K562 (cell line): Measurements from ENCODE around the gene MUC3A. TPM values are rescaled to one million over a fixed set of nuclear protein-coding genes. Genes with fewer than 3 reads are reported as not detected.

Source experiments
- EGR1 ChIP-seq: fragments of 450-650 bp; conservative IDR thresholded peaks from 2 replicates; pipeline ENCODE4 v1.6.1; 2017; ENCODE audit warnings: mild to moderate bottlenecking
- HMGN3 ChIP-seq: IDR thresholded peaks from 2 replicates; pipeline ENCODE4 v1.6.1; 2011; ENCODE audit warnings: borderline replicate concordance, low read depth, mild to moderate bottlenecking, mixed read lengths, low read length; ENCODE audit not compliant: insufficient read length; ENCODE audit errors: extremely low read depth
- MBD2 ChIP-seq: sonication (generic); IDR thresholded peaks from 2 replicates; pipeline ENCODE4 v1.6.1; 2016; ENCODE audit warnings: low read depth, borderline replicate concordance
- NR1H2 ChIP-seq: sonication (generic); formaldehyde crosslinking; IDR thresholded peaks from 2 replicates; pipeline ENCODE4 v1.4.0; 2020; ENCODE audit warnings: mild to moderate bottlenecking, missing genetic modification reagents
- RBM25 ChIP-seq: fragments of 200-400 bp; formaldehyde crosslinking; IDR thresholded peaks from 2 replicates; pipeline ENCODE4 v1.6.1; 2018; ENCODE audit warnings: low read length, low read depth, moderate library complexity; ENCODE audit not compliant: severe bottlenecking
- RBM34 ChIP-seq: fragments of 200-400 bp; formaldehyde crosslinking; IDR thresholded peaks from 2 replicates; pipeline ENCODE4 v1.6.1; 2018; ENCODE audit warnings: low read length, borderline replicate concordance; ENCODE audit not compliant: insufficient read depth
- RBM39 ChIP-seq: fragments of 200-400 bp; formaldehyde crosslinking; optimal IDR thresholded peaks from 2 replicates; pipeline ENCODE3; 2018; ENCODE audit warnings: low read depth, low read length
- SIN3A ChIP-seq, 2 experiments: fragments of 150-350 bp in 1 of 2; IDR thresholded peaks; 2 replicates each; pipeline ENCODE4 v1.6.1; 2011 to 2016; ENCODE audit warnings: borderline replicate concordance in 2 of 2, low read depth in 2 of 2, low read length in 2 of 2, mild to moderate bottlenecking in 2 of 2, moderate library complexity in 2 of 2; ENCODE audit not compliant: control insufficient read depth in 1 of 2
- STAG1 ChIP-seq: sonication (generic); formaldehyde crosslinking; IDR thresholded peaks from 2 replicates; pipeline ENCODE4 v1.5.0; 2020; ENCODE audit warnings: missing genetic modification reagents, borderline replicate concordance
- TCF3 ChIP-seq: sonication (generic); formaldehyde crosslinking; IDR thresholded peaks from 2 replicates; pipeline ENCODE4 v1.4.0; 2020; ENCODE audit warnings: mild to moderate bottlenecking, missing genetic modification reagents
- ZC3H4 ChIP-seq: sonication (generic); formaldehyde crosslinking; IDR thresholded peaks from 2 replicates; pipeline ENCODE4 v1.9.0; 2021; ENCODE audit warnings: missing genetic modification reagents, borderline replicate concordance
- ZNF584 ChIP-seq: fragments of 200-800 bp; sonication (Bioruptor generic); IDR thresholded peaks from 2 replicates; pipeline ENCODE4 v1.6.1; 2016; ENCODE audit warnings: low read depth, mild to moderate bottlenecking, missing genetic modification characterization, missing compliant biosample characterization
- polyA plus RNA-seq, 8 experiments: library from polyadenylated mRNA; depleted of rRNA in 4 of 8; stranded (reverse) in 5 of 8; unstranded in 3 of 8; fragments of >200 nt; fragmentation: Nextera tagmentation in 2 of 8; fragmentation: Illumina TruSeq in 1 of 8; extraction: Ambion mirVana in 2 of 8; extraction: Trizol in 1 of 8; gene quantifications; 2 replicates each; pipeline versions ENCODE4 v1.2.1 to v1.2.3, GENCODE V29; 2011 to 2014; ENCODE audit warnings: inconsistent platforms in 1 of 8, missing spikeins in 1 of 8
- total RNA-seq, 7 experiments: library from RNA; depleted of rRNA in 6 of 7; stranded (reverse); fragments of >200 nt in 6 of 7; fragmentation: Illumina TruSeq in 2 of 7; extraction: Trizol in 2 of 7; gene quantifications; 2 replicates each; pipeline versions ENCODE4 v1.2.1 to v1.2.3, GENCODE V29; 2011 to 2021; ENCODE audit warnings: low replicate concordance in 1 of 7
- TF ChIP-seq, protein P1 (sequence below): IDR thresholded peaks from 2 replicates; pipeline ENCODE4 v1.6.1; 2014; ENCODE audit warnings: antibody characterized with exemption
- TF ChIP-seq, protein P2 (sequence below), 2 experiments: fragments of 450-650 bp in 1 of 2; IDR thresholded peaks; 2 replicates each; pipeline ENCODE4 v1.6.1; 2011 to 2017; ENCODE audit warnings: low read depth in 2 of 2, antibody characterized with exemption in 1 of 2, borderline replicate concordance in 1 of 2, low read length in 1 of 2, mild to moderate bottlenecking in 1 of 2, mixed read lengths in 1 of 2; ENCODE audit not compliant: control insufficient read depth in 1 of 2
- TF ChIP-seq, protein P3 (sequence below): fragments of 450-650 bp; formaldehyde crosslinking; IDR thresholded peaks from 2 replicates; pipeline ENCODE4 v1.4.0; 2020; ENCODE audit warnings: mild to moderate bottlenecking, moderate library complexity
- TF ChIP-seq, protein P4 (sequence below), 2 experiments: IDR thresholded peaks; 2 replicates each; pipeline ENCODE4 v1.6.1; 2012; ENCODE audit warnings: improper control_type of control experiment in 2 of 2, low read depth in 2 of 2, low read length in 2 of 2, borderline replicate concordance in 1 of 2

MUC3A gene
- total and polyA plus RNA-seq, 9 of the 15 experiments (the other 6 are each of a cell fraction or from before 2014, with no cell fraction given) = 0.06 to 2.2 (median 0.20) TPM; not detected in 1

DNA sequence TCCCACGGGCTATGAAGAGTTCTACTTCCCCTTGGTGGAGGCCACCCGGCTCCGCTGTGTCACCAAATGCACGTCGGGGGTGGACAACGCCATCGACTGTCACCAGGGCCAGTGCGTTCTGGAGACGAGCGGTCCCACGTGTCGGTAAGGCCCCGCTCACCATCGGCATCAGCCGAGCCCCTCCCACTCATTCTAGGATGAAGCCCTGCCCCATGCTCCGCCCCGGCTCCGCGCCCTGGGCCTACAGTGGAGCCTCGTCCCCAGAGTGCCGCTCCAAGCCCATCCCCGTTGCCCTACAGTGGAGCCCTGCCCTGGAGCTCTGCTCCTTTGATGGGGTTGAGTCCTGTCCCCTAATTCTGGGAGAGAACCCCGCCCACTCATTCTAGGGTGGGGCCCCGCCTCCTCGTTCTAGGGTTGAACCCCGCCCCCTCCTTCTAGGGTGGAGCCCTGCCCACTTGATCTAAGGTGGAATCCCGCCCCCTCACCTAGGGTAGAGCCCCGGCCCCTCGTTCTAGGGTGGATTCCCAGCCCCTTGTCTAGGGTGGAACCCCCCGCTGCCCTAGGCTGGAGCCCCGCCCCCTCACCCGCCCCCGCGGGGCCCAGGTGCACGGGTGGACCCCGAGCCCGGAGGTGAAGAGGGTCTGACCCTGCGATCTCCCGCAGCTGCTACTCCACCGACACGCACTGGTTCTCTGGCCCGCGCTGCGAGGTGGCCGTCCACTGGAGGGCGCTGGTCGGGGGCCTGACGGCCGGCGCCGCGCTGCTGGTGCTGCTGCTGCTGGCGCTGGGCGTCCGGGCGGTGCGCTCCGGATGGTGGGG is 16.6 kb downstream of the MUC3A start (continued):
- peak; percentile 42 for TF ChIP-seq TCF3 (CRISPR knock-in tag)
- TF ChIP-seq, protein P1, sequence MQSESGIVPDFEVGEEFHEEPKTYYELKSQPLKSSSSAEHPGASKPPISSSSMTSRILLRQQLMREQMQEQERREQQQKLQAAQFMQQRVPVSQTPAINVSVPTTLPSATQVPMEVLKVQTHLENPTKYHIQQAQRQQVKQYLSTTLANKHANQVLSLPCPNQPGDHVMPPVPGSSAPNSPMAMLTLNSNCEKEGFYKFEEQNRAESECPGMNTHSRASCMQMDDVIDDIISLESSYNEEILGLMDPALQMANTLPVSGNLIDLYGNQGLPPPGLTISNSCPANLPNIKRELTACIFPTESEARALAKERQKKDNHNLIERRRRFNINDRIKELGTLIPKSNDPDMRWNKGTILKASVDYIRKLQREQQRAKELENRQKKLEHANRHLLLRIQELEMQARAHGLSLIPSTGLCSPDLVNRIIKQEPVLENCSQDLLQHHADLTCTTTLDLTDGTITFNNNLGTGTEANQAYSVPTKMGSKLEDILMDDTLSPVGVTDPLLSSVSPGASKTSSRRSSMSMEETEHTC = 0 out of 2 replicates have a peak, but pooled peaks have one; percentile 28
- TF ChIP-seq, protein P2, sequence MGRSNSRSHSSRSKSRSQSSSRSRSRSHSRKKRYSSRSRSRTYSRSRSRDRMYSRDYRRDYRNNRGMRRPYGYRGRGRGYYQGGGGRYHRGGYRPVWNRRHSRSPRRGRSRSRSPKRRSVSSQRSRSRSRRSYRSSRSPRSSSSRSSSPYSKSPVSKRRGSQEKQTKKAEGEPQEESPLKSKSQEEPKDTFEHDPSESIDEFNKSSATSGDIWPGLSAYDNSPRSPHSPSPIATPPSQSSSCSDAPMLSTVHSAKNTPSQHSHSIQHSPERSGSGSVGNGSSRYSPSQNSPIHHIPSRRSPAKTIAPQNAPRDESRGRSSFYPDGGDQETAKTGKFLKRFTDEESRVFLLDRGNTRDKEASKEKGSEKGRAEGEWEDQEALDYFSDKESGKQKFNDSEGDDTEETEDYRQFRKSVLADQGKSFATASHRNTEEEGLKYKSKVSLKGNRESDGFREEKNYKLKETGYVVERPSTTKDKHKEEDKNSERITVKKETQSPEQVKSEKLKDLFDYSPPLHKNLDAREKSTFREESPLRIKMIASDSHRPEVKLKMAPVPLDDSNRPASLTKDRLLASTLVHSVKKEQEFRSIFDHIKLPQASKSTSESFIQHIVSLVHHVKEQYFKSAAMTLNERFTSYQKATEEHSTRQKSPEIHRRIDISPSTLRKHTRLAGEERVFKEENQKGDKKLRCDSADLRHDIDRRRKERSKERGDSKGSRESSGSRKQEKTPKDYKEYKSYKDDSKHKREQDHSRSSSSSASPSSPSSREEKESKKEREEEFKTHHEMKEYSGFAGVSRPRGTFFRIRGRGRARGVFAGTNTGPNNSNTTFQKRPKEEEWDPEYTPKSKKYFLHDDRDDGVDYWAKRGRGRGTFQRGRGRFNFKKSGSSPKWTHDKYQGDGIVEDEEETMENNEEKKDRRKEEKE (IDR thresholded peaks at IDR 0.05; ENCODE audit: borderline replicate concordance in 1 of 2, control insufficient read depth in 1 of 2, low read depth in 2 of 2, low read length in 1 of 2) = peak in 1 of 2 experiments; percentile 51; a peak in 1 of 4 replicates
- TF ChIP-seq ZC3H4 (CRISPR knock-in tag) = no peak
- TF ChIP-seq, protein P3, sequence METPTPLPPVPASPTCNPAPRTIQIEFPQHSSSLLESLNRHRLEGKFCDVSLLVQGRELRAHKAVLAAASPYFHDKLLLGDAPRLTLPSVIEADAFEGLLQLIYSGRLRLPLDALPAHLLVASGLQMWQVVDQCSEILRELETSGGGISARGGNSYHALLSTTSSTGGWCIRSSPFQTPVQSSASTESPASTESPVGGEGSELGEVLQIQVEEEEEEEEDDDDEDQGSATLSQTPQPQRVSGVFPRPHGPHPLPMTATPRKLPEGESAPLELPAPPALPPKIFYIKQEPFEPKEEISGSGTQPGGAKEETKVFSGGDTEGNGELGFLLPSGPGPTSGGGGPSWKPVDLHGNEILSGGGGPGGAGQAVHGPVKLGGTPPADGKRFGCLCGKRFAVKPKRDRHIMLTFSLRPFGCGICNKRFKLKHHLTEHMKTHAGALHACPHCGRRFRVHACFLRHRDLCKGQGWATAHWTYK = peak; percentile 44; the same call in 1 of the 2 replicates
- peak; percentile 51 for TF ChIP-seq RBM25
- TF ChIP-seq, protein P4, sequence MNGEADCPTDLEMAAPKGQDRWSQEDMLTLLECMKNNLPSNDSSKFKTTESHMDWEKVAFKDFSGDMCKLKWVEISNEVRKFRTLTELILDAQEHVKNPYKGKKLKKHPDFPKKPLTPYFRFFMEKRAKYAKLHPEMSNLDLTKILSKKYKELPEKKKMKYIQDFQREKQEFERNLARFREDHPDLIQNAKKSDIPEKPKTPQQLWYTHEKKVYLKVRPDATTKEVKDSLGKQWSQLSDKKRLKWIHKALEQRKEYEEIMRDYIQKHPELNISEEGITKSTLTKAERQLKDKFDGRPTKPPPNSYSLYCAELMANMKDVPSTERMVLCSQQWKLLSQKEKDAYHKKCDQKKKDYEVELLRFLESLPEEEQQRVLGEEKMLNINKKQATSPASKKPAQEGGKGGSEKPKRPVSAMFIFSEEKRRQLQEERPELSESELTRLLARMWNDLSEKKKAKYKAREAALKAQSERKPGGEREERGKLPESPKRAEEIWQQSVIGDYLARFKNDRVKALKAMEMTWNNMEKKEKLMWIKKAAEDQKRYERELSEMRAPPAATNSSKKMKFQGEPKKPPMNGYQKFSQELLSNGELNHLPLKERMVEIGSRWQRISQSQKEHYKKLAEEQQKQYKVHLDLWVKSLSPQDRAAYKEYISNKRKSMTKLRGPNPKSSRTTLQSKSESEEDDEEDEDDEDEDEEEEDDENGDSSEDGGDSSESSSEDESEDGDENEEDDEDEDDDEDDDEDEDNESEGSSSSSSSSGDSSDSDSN (IDR thresholded peaks at IDR 0.05; ENCODE audit: borderline replicate concordance in 1 of 2, low read depth in 2 of 2, low read length in 2 of 2) = peak; percentile 84 to 97; a peak in 3 of 4 replicates
- TF ChIP-seq ZNF584 = no peak
- TF ChIP-seq STAG1 (CRISPR knock-in tag) = peak; percentile 62; the same call in 1 of the 2 replicates
- TF ChIP-seq SIN3A (IDR thresholded peaks at IDR 0.05; ENCODE audit: borderline replicate concordance in 2 of 2, control insufficient read depth in 1 of 2, low read depth in 2 of 2, low read length in 2 of 2) = 0 out of 4 replicates have a peak, but pooled peaks of 1 of the 2 experiments have one; percentile 34
- TF ChIP-seq MBD2 = 0 out of 2 replicates have a peak, but pooled peaks have one; percentile 31
- peak; percentile 92 for TF ChIP-seq EGR1
- peak; percentile 86 for TF ChIP-seq HMGN3
- 0 out of 2 replicates have a peak, but pooled peaks have one; percentile 18 for TF ChIP-seq NR1H2
- TF ChIP-seq RBM34 = no peak
- TF ChIP-seq RBM39 = no peak
